Trophoblast cell (in vitro differentiated cells and primary cell): ENCODE measurements around the gene POU6F2.

Experiments
- DNase-seq, 2 donors: peaks; one replicate each; pipeline ENCODE4 v3.0.0-alpha.2; 2016
- H2AFZ ChIP-seq: 2 replicates; pipeline ENCODE4 v1.6.1; 2013; ENCODE audit warnings: low read length, moderate library complexity, mild to moderate bottlenecking; ENCODE audit not compliant: insufficient read depth, poor library complexity
- H2AK5ac ChIP-seq: 2 replicates; pipeline ENCODE4 v1.6.1; 2013; ENCODE audit warnings: mild to moderate bottlenecking, low read length
- H2BK120ac ChIP-seq: 2 replicates; pipeline ENCODE4 v1.6.1; 2013; ENCODE audit warnings: low read length, mild to moderate bottlenecking, moderate library complexity; ENCODE audit not compliant: insufficient read depth, poor library complexity
- H2BK12ac ChIP-seq: 2 replicates; pipeline ENCODE4 v1.6.1; 2013; ENCODE audit warnings: mild to moderate bottlenecking, low read length, moderate library complexity
- H2BK5ac ChIP-seq: 2 replicates; pipeline ENCODE4 v1.6.1; 2013; ENCODE audit warnings: low read length, low read depth, moderate library complexity, mild to moderate bottlenecking; ENCODE audit not compliant: poor library complexity
- H3K14ac ChIP-seq: 2 replicates; pipeline ENCODE4 v1.6.1; 2013; ENCODE audit warnings: mild to moderate bottlenecking, low read length
- H3K18ac ChIP-seq: 2 replicates; pipeline ENCODE4 v1.6.1; 2013; ENCODE audit warnings: mild to moderate bottlenecking, low read length
- H3K23ac ChIP-seq: 2 replicates; pipeline ENCODE4 v1.6.1; 2013; ENCODE audit warnings: low read length
- H3K27ac ChIP-seq: 2 replicates; pipeline ENCODE4 v1.5.1; 2013; ENCODE audit warnings: low read depth, mild to moderate bottlenecking, inconsistent platforms, low read length, moderate library complexity
- H3K27me3 ChIP-seq: 2 replicates; pipeline ENCODE4 v1.6.1; 2013; ENCODE audit warnings: inconsistent platforms, mild to moderate bottlenecking, low read length, moderate library complexity; ENCODE audit not compliant: insufficient read depth
- H3K36me3 ChIP-seq, 2 experiments: 1 replicate in 1 of 2; 2 replicates in 1 of 2; pipeline ENCODE4 v1.6.1; 2013; ENCODE audit warnings: low read length in 2 of 2, mild to moderate bottlenecking in 2 of 2, moderate library complexity in 1 of 2; ENCODE audit not compliant: insufficient read depth in 2 of 2, control insufficient read depth in 1 of 2
- H3K4ac ChIP-seq: 2 replicates; pipeline ENCODE4 v1.6.1; 2013; ENCODE audit warnings: low read depth, mild to moderate bottlenecking, low read length, moderate library complexity
- H3K4me1 ChIP-seq, 2 experiments: 1 replicate in 1 of 2; 2 replicates in 1 of 2; pipeline ENCODE4 v1.6.1; 2013; ENCODE audit warnings: low read length in 2 of 2, mild to moderate bottlenecking in 2 of 2, moderate library complexity in 1 of 2; ENCODE audit not compliant: insufficient read depth in 2 of 2, control insufficient read depth in 1 of 2
- H3K4me2 ChIP-seq: 2 replicates; pipeline ENCODE4 v1.6.1; 2013; ENCODE audit warnings: inconsistent platforms, mild to moderate bottlenecking, low read length, moderate library complexity
- H3K4me3 ChIP-seq: 2 replicates; pipeline ENCODE4 v1.5.1; 2013; ENCODE audit warnings: mild to moderate bottlenecking, low read depth, low read length, inconsistent platforms
- H3K79me1 ChIP-seq: one replicate; pipeline ENCODE4 v1.6.1; 2013; ENCODE audit warnings: low read length
- H3K79me2 ChIP-seq: 2 replicates; pipeline ENCODE4 v1.6.1; 2013; ENCODE audit warnings: low read length, mild to moderate bottlenecking; ENCODE audit not compliant: control insufficient read depth, insufficient read depth, poor library complexity
- H3K9ac ChIP-seq: 2 replicates; pipeline ENCODE4 v1.6.1; 2013; ENCODE audit warnings: mild to moderate bottlenecking, low read length
- H3K9me3 ChIP-seq: 2 replicates; pipeline ENCODE4 v1.6.1; 2013; ENCODE audit warnings: low read depth, mild to moderate bottlenecking, control low read depth, inconsistent platforms, low read length; ENCODE audit not compliant: insufficient read depth
- H4K12ac ChIP-seq: 2 replicates; pipeline ENCODE4 v1.6.1; 2013; ENCODE audit warnings: low read depth, mild to moderate bottlenecking, low read length, moderate library complexity
- H4K8ac ChIP-seq: 2 replicates; pipeline ENCODE4 v1.6.1; 2013; ENCODE audit warnings: low read depth, mild to moderate bottlenecking, low read length, moderate library complexity
- H4K91ac ChIP-seq: one replicate; pipeline ENCODE4 v1.6.1; 2013; ENCODE audit warnings: low read depth, mild to moderate bottlenecking, low read length, moderate library complexity
- WGBS: extraction: QIAGEN DNeasy Blood & Tissue Kit; methylation state at CpG from one replicate; pipeline ENCODE4 v1.1.7; 2013; ENCODE audit warnings: missing lambda C conversion rate; ENCODE audit not compliant: insufficient read length, insufficient coverage; ENCODE audit errors: extremely low coverage; 5-methylcytosine and 5-hydroxymethylcytosine counted together

Gene POU6F2

DNA sequence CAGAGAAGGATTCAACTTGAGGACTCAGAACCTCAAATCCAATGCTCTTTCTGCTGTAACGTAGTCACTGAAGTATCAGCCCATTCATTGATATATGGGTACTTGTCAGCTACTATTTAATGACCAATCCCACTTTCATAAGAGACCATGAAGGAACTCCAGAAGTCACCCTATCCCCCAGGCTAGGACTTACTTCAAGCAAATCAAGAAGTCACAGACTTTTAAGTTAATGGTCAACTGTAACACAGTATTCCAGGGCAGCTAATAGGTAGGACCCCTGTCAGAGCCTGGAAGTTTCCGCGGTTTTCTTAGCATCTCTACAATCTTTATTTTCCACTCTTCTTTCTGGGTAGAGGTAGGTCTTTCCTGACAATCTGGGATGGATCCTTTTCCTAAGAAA is 269.9 kb downstream of the POU6F2 start:
- Histone ChIP-seq H4K91ac (no peak overlapping the region), H3K4me3 (no peak overlapping the region), H3K79me1 (no peaks in the 10 kb centered on the region), H2BK12ac (no peak overlapping the region), H3K14ac (no peak overlapping the region), H2AK5ac (no peak overlapping the region), H3K4me1 (peaks cover 4 to 5% of the 10 kb centered on the region in 2 experiments), H3K18ac (no peak overlapping the region), H3K23ac (no peak overlapping the region), H3K27ac (no peak overlapping the region), H2AFZ (no peak overlapping the region), H3K79me2 (no peaks in the 10 kb centered on the region), H3K27me3 (no peaks in the 10 kb centered on the region), H3K9me3 (no peaks in the 10 kb centered on the region), H2BK120ac (no peak overlapping the region), H3K4ac (no peak overlapping the region), H4K12ac (no peak overlapping the region), H4K8ac (no peak overlapping the region), H2BK5ac (no peak overlapping the region), H3K36me3 (no peaks in the 10 kb centered on the region), H3K4me2 (no peak overlapping the region), H3K9ac (no peak overlapping the region)
- DNase-seq: no peak
- WGBS: no CpG with 5 or more reads among the region's 3 CpGs

DNA sequence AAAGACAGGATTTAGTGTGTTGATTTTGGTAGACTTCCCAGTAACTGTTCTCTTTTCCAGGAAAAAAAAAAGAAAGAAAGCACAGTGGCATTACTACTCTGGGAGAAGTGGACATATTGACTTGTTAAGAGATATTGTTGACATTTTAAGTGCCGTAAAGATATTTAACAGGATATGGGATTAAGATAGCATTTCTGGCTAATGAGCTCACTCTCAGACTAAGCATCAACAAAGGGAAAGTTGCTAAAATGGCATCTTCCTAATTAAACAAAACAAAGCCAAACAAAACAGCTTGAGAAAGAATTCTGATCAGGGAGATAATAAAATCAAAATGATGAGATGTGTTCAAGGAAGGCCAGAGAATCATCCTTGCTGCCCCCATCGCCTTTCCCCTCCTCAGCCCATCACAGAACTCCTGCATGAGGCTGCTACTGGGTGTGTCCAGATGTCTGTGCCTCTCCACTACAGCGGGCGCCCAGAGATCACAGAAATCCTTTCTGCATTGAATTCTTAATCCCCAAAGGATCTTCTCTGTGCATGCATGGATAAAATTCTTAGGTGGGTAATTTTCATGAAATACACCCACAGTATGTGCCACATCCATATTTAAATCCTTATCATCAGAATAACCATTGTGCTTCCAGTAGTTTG is 270.5 kb downstream of the POU6F2 start:
- no CpG with 5 or more reads among the region's 4 CpGs for WGBS
- no peak overlapping the region for H2AFZ ChIP-seq
- H3K4me3 ChIP-seq: no peak overlapping the region
- H3K27me3 ChIP-seq: no peaks in the 10 kb centered on the region
- peaks cover 8 to 11% of the 10 kb centered on the region in 2 experiments for H3K4me1 ChIP-seq
- H3K4me2 ChIP-seq: no peak overlapping the region
- no peak for DNase-seq
- H3K9ac ChIP-seq: no peak overlapping the region
- H3K14ac ChIP-seq: no peak overlapping the region
- no peak overlapping the region for H3K4ac ChIP-seq
- no peak overlapping the region for H4K12ac ChIP-seq
- no peaks in the 10 kb centered on the region for H3K79me2 ChIP-seq
- H2BK120ac ChIP-seq: no peak overlapping the region
- H3K9me3 ChIP-seq: no peaks in the 10 kb centered on the region
- no peak overlapping the region for H4K8ac ChIP-seq
- no peak overlapping the region for H2BK5ac ChIP-seq
- H3K79me1 ChIP-seq: no peaks in the 10 kb centered on the region
- no peak overlapping the region for H3K27ac ChIP-seq
- H4K91ac ChIP-seq: no peak overlapping the region
- no peak overlapping the region for H2BK12ac ChIP-seq
- no peak overlapping the region for H3K18ac ChIP-seq
- H3K23ac ChIP-seq: no peak overlapping the region
- no peak overlapping the region for H2AK5ac ChIP-seq
- H3K36me3 ChIP-seq: no peaks in the 10 kb centered on the region

DNA sequence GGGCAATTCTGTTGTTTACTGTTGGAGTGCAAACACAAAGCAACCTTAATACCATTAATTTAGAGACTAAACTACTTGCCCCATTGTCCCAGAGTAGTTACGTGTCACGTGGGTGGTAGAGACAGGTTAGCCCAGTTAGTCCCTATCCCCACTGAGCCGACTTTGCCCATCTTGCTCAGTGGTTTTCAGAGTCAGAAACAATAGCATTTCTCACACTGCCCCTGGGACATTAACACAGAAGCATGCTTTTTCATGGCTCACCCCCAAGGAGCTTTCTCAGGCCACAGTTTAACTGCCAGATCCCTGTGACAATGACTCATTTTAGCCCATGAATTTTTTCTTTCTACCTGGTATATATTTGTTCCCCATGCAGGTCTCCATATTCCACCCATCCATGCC is 271.0 kb downstream of the POU6F2 start:
- no peaks in the 10 kb centered on the region for H3K36me3 ChIP-seq
- no peak overlapping the region for H4K12ac ChIP-seq
- no peak overlapping the region for H3K4me2 ChIP-seq
- H3K4me1 ChIP-seq: peaks cover 8 to 11% of the 10 kb centered on the region in 2 experiments
- no CpG with 5 or more reads among the region's 3 CpGs for WGBS
- no peaks in the 10 kb centered on the region for H3K27me3 ChIP-seq
- H3K23ac ChIP-seq: no peak overlapping the region
- H2BK120ac ChIP-seq: no peak overlapping the region
- H3K79me2 ChIP-seq: no peaks in the 10 kb centered on the region
- no peaks in the 10 kb centered on the region for H3K79me1 ChIP-seq
- H3K9me3 ChIP-seq: no peaks in the 10 kb centered on the region
- H3K27ac ChIP-seq: no peak overlapping the region
- no peak overlapping the region for H4K91ac ChIP-seq
- H2AK5ac ChIP-seq: no peak overlapping the region
- H2BK5ac ChIP-seq: no peak overlapping the region
- no peak overlapping the region for H3K18ac ChIP-seq
- H3K4me3 ChIP-seq: no peak overlapping the region
- no peak overlapping the region for H2BK12ac ChIP-seq
- no peak overlapping the region for H3K9ac ChIP-seq
- H3K4ac ChIP-seq: no peak overlapping the region
- H2AFZ ChIP-seq: no peak overlapping the region
- H3K14ac ChIP-seq: no peak overlapping the region
- no peak for DNase-seq
- no peak overlapping the region for H4K8ac ChIP-seq

DNA sequence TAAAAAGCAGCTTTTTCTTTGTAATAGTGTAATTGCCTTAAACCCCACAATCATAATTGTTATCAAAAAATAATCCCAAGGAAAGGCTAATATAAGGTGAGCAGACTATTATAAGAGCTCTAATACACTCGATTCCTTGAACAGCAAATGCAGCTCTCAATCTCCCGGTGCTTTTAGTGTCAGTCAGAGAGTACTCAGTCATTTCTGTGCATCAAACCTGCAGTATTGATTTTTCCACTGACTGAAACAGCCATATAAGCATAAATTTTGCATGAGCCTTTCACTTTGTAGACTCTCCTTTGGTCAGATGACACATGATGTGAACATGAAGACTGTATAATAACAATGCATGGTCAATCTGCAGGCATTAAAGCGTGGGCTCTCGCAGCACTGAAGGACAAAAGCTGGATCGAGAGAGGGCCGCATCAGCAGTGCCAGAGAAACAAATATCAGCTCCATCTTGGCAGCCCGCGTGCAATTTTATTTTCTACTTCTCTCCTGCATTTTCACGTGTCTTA is 272.0 kb downstream of the POU6F2 start:
- H3K36me3 ChIP-seq: no peaks in the 10 kb centered on the region
- no peak overlapping the region for H3K4me2 ChIP-seq
- H2AK5ac ChIP-seq: no peak overlapping the region
- no peak overlapping the region for H3K4me3 ChIP-seq
- H3K9ac ChIP-seq: no peak overlapping the region
- H3K4me1 ChIP-seq: peaks cover 8 to 11% of the 10 kb centered on the region in 2 experiments
- no peak overlapping the region for H2AFZ ChIP-seq
- H3K9me3 ChIP-seq: no peaks in the 10 kb centered on the region
- H2BK5ac ChIP-seq: no peak overlapping the region
- no peak overlapping the region for H3K14ac ChIP-seq
- no peak overlapping the region for H3K27ac ChIP-seq
- no peak overlapping the region for H3K4ac ChIP-seq
- no peak overlapping the region for H4K91ac ChIP-seq
- no peak overlapping the region for H4K12ac ChIP-seq
- WGBS: no CpG with 5 or more reads among the region's 9 CpGs
- H3K23ac ChIP-seq: no peak overlapping the region
- no peaks in the 10 kb centered on the region for H3K27me3 ChIP-seq
- H2BK12ac ChIP-seq: no peak overlapping the region
- no peak for DNase-seq
- H3K18ac ChIP-seq: no peak overlapping the region
- no peak overlapping the region for H2BK120ac ChIP-seq
- no peak overlapping the region for H4K8ac ChIP-seq
- no peaks in the 10 kb centered on the region for H3K79me1 ChIP-seq
- H3K79me2 ChIP-seq: no peaks in the 10 kb centered on the region
